OCI-LY3 (cell line): ENCODE results near the gene NLRX1.

ENCODE experiments used
- CTCF ChIP-seq: fragments of 200-600, 300-600 bp; sonication (generic); IDR thresholded peaks from 2 replicates; pipeline ENCODE4 v1.5.1; 2014; ENCODE audit warnings: antibody characterized with exemption, low read length, low read depth
- EZH2phosphoT487 ChIP-seq: fragments of 200-600 bp; shearing (Covaris generic); IDR thresholded peaks from 2 replicates; pipeline ENCODE4 v1.6.1; 2018; ENCODE audit warnings: antibody characterized with exemption, mixed run types, low read depth

DNA sequence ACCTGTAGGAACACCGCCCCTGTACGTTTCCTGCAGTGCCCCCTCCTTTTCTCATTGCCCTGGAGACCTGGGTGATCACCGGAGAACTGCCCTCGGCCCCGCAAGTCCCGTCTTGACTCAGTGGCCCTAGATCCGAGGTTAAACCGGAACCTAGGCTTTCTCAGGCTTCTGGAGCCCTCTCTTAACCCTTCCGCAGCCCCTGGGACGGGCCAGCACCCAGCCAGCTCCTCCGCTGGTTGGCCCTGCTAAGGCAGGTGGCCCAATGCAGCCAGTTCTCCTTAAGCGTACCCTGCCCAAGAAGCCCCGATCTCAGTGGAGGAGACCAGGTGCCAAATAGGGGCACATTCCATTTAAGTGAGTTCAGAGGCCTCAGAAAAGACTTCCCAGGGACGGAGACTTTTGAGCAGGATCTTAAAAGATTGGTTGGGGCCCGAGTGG is 776 bp downstream of the NLRX1 start:
- TF ChIP-seq CTCF (no peak), EZH2phosphoT487 (no peak)
